Psoas muscle (tissue), 8 donors: Measurements from ENCODE around the gene MORN1. TPM values are rescaled to one million over a fixed set of nuclear protein-coding genes. Genes with fewer than 3 reads are reported as not detected.

ENCODE experiments used
- ATAC-seq, 4 donors: fragments of 200-7000 bp; cut with Tn5 transposase; one replicate each; pipeline ENCODE4 v1.9.1; 2020; ENCODE audit warnings: moderate library complexity in 3 of 4, mild to moderate bottlenecking in 2 of 4
- DNase-seq, 2 donors: peaks; one replicate each; pipeline ENCODE4 v3.0.0-alpha.2; 2020
- H3K27ac ChIP-seq: fragments of 200-600 bp; one replicate; pipeline ENCODE4 v1.8.0; 2022
- H3K27me3 ChIP-seq, 3 donors: fragments of 200-600 bp in 1 of 3; one replicate each; pipeline versions ENCODE4 v1.6.1 to v1.8.0; 2013 to 2022; ENCODE audit warnings: low read length in 2 of 3, mild to moderate bottlenecking in 2 of 3, moderate library complexity in 1 of 3; ENCODE audit not compliant: insufficient read depth in 3 of 3
- H3K36me3 ChIP-seq, 2 donors: fragments of 200-600 bp in 1 of 2; one replicate each; pipeline versions ENCODE4 v1.6.1 to v1.8.0; 2013 to 2022; ENCODE audit warnings: low read depth in 1 of 2, mild to moderate bottlenecking in 1 of 2, moderate library complexity in 1 of 2; ENCODE audit not compliant: insufficient read depth in 1 of 2
- H3K4me1 ChIP-seq: fragments of 200-600 bp; one replicate; pipeline ENCODE4 v1.8.0; 2022
- H3K4me3 ChIP-seq: fragments of 200-600 bp; one replicate; pipeline ENCODE4 v1.8.0; 2022; ENCODE audit warnings: mild to moderate bottlenecking
- H3K9me3 ChIP-seq: fragments of 200-600 bp; one replicate; pipeline ENCODE4 v1.8.0; 2022
- WGBS, 3 donors: extraction: QIAGEN DNeasy Blood & Tissue Kit; methylation state at CpG; one replicate each; pipeline versions ENCODE4 v1.1.6 to v1.1.7; 2013; 5-methylcytosine and 5-hydroxymethylcytosine counted together
- intact Hi-C, 2 donors: fragments of 100-400 bp; cut with DNase I; formaldehyde crosslinking; loops; one replicate each; pipeline versions ENCODE4 v1.11.0 to v1.14.2; 2022
- polyA plus RNA-seq, 3 donors: library from polyadenylated mRNA; stranded (reverse); fragments of 200-250 nt; gene quantifications; one replicate each; pipeline ENCODE4 v1.2.3, GENCODE V29; 2013
- total RNA-seq, 4 donors: library from RNA; stranded (reverse); fragmentation: NEBNext Ultra II Directional in 2 of 4; extraction: Animal tissue kit (Norgen Biotek cat#: 25700) in 2 of 4; gene quantifications; one replicate each; pipeline versions ENCODE4 v1.2.1 to v1.2.4, GENCODE V29; 2021 to 2023
- TF ChIP-seq, protein P1 (sequence below): fragments of 200-600 bp; IDR thresholded peaks from one replicate; pipeline ENCODE4 v1.8.0; 2022; ENCODE audit warnings: antibody characterized with exemption
- donor health status: healthy with polysubstance abuse.
- donor health status: DM: no; HTN: no; CAD: no; lungs with moderate emphysema.
- donor health status: Bipolar disorder and iron deficiency.
- donor health status: healthy.
- donor health status: DM: yes; HTN: yes; CAD: no.
- donor health status: DM: no; HTN: no; CAD: no.
- donor health status: DM: no; HTN: no; CAD: no.
- donor health status: DM: yes; HTN: yes; CAD: no.

MORN1 gene
- total and polyA plus RNA-seq, 7 donors, result 1.2 to 7.3 (median 4.2) TPM

DNA sequence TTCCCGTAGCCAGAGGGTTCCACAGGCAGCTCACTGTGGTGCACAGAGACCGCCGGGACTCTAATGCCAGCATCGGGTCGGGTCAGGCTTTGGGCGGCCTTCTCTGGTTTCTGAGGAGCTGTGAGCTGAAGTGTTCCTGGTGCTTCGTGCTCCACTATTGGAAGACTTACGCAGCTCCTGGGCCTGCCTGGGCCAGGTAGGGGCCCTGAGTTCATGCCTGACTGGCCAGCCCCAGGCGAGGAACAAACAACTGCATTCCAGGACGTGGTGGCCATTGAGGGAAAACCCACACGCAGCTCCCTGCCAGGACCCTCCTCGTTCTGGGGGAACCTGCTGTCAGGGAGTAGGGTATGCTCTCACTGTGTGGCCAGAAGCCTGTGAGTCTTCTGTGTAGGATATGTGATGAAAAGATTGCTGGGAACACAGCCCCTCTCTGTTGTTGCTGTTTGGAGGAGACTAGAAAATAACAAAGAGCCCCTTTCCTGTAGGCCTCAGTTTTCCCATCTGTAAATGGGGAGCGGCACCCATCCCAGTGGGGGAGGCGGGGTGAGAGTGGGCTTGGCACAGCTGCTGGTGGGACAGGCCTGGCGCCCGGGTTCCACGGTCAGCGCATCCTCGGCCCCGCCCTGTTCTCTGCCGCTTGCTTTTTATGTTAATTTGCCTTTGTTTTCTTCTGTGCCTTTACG lies 8.7 kb upstream of the MORN1 start:
- WGBS, 3 donors, result 86 to 88% (median 87%) methylated on average over 22 of the region's 22 CpGs
- Histone ChIP-seq H3K4me3 (no peak overlapping the region), H3K27me3 (no peaks in the 10 kb centered on the region), H3K4me1 (no peaks in the 10 kb centered on the region), H3K36me3 (peaks cover 15 to 96% of the 10 kb centered on the region in 2 donors), H3K27ac (no peak overlapping the region), H3K9me3 (no peaks in the 10 kb centered on the region)
- no peak for ATAC-seq
- TF ChIP-seq, protein P1, sequence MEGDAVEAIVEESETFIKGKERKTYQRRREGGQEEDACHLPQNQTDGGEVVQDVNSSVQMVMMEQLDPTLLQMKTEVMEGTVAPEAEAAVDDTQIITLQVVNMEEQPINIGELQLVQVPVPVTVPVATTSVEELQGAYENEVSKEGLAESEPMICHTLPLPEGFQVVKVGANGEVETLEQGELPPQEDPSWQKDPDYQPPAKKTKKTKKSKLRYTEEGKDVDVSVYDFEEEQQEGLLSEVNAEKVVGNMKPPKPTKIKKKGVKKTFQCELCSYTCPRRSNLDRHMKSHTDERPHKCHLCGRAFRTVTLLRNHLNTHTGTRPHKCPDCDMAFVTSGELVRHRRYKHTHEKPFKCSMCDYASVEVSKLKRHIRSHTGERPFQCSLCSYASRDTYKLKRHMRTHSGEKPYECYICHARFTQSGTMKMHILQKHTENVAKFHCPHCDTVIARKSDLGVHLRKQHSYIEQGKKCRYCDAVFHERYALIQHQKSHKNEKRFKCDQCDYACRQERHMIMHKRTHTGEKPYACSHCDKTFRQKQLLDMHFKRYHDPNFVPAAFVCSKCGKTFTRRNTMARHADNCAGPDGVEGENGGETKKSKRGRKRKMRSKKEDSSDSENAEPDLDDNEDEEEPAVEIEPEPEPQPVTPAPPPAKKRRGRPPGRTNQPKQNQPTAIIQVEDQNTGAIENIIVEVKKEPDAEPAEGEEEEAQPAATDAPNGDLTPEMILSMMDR, result no peak
- intact Hi-C loops, result no loop called here
- no peak for DNase-seq

GRCh38 chr1:2398871-2399270 lies 7.5 kb upstream of the MORN1 start:
- Histone ChIP-seq H3K4me3 (no peak overlapping the region), H3K36me3 (peaks cover 7 to 90% of the 10 kb centered on the region in 2 donors), H3K27me3 (no peaks in the 10 kb centered on the region), H3K27ac (no peak overlapping the region), H3K9me3 (no peaks in the 10 kb centered on the region), H3K4me1 (peaks cover 7% of the 10 kb centered on the region)
- ATAC-seq (no peak), DNase-seq (no peak)
- 76 to 91% (median 81%) methylated on average over 7 of the region's 7 CpGs for WGBS, 3 donors
- TF ChIP-seq, protein P1, result no peak
- intact Hi-C loops, result no loop called here

DNA sequence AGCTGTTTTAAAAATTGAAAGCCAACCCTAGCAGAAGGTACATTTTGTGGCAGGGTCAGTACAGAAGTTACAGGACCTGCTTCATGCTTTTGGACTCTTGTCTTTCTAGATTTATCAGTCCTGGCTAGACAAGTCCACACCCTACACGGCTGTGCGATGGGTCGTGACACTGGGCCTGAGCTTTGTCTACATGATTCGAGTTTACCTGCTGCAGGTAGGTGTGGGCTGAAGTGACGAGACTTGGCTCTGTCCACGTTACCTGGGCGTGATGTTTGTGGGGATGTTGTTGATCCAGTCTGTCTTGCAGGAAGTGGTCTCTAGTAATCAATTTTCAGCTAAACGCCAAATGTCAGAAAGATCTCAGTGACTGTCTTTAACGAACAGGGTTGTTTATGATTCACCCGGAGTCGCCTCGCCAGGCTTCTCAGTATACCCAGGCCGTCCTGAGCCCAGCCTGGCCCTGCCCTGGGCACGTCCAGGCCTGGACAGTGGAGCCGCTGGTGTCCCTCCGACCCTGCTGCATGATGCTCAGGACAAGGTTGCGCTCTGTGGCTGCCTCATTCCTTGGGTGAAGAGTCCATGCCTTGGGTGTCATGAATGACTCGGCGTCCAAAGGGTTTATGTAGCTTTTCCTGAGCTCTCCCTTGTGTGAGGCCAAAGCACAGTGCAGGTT lies 5.8 kb upstream of the MORN1 start:
- intact Hi-C loops, result no loop called here
- DNase-seq (no peak), ATAC-seq (no peak)
- H3K4me1 ChIP-seq, result peaks cover 22% of the 10 kb centered on the region
- no peaks in the 10 kb centered on the region for H3K27me3 ChIP-seq
- H3K9me3 ChIP-seq, result no peaks in the 10 kb centered on the region
- 90 to 93% (median 91%) methylated on average over 19 of the region's 19 CpGs for WGBS, 3 donors
- TF ChIP-seq, protein P1, result no peak
- H3K36me3 ChIP-seq, result peaks cover 7 to 72% of the 10 kb centered on the region in 2 donors
- no peak overlapping the region for H3K27ac ChIP-seq
- H3K4me3 ChIP-seq, result no peak overlapping the region

GRCh38 chr1:2396476-2396875 lies 5.1 kb upstream of the MORN1 start:
- Histone ChIP-seq H3K4me3 (no peak overlapping the region), H3K27ac (no peak overlapping the region), H3K27me3 (no peaks in the 10 kb centered on the region), H3K4me1 (peaks cover 22% of the 10 kb centered on the region), H3K36me3 (peaks cover 7 to 66% of the 10 kb centered on the region in 2 donors), H3K9me3 (no peaks in the 10 kb centered on the region)
- TF ChIP-seq, protein P1, result no peak
- DNase-seq (no peak), ATAC-seq (no peak)
- WGBS, 3 donors, result 90 to 91% (median 91%) methylated on average over 5 of the region's 5 CpGs
- intact Hi-C loops, result no loop called here
